Fibroblast of lung (primary cell): ENCODE data around the gene SLC6A8. TPM values are rescaled to one million over a fixed set of nuclear protein-coding genes. Genes with fewer than 3 reads are reported as not detected.

ENCODE experiments used
- DNase-seq, 2 donors: peaks; one replicate each; pipeline versions ENCODE4 v3.0.0 to v3.0.0-alpha.2; 2010; ENCODE audit warnings: low read depth in 2 of 2
- H2AFZ ChIP-seq: 2 replicates; pipeline ENCODE4 v1.5.1; 2012; ENCODE audit warnings: low read length, control low read depth, inconsistent platforms
- H3K27ac ChIP-seq: 2 replicates; pipeline ENCODE4 v1.5.1; 2011; ENCODE audit warnings: low read length, control low read depth; ENCODE audit not compliant: insufficient read depth
- H3K27me3 ChIP-seq: 2 replicates; pipeline ENCODE4 v1.5.1; 2011; ENCODE audit warnings: mild to moderate bottlenecking, low read length; ENCODE audit not compliant: control insufficient read depth, insufficient read depth
- H3K36me3 ChIP-seq: 2 replicates; pipeline ENCODE4 v1.5.1; 2011; ENCODE audit warnings: low read length; ENCODE audit not compliant: control insufficient read depth, insufficient read depth
- H3K4me1 ChIP-seq: 2 replicates; pipeline ENCODE4 v1.5.1; 2011; ENCODE audit warnings: low read length; ENCODE audit not compliant: control insufficient read depth, insufficient read depth; ENCODE audit errors: extremely low read depth
- H3K4me2 ChIP-seq: 2 replicates; pipeline ENCODE4 v1.5.1; 2011; ENCODE audit warnings: low read length, control low read depth; ENCODE audit not compliant: insufficient read depth; ENCODE audit errors: extremely low read depth
- H3K4me3 ChIP-seq, 4 experiments: fragments of 200-600 bp in 1 of 4; sonication (generic) in 1 of 4; replicated peaks in 1 of 4; 2 replicates each; pipeline ENCODE4 v1.5.1; 2011 to 2016; ENCODE audit warnings: low read length in 4 of 4, low read depth in 3 of 4, mild to moderate bottlenecking in 3 of 4, control low read depth in 2 of 4, inconsistent platforms in 1 of 4, mixed read lengths in 1 of 4; ENCODE audit not compliant: insufficient read depth in 1 of 4; ENCODE audit errors: control extremely low read depth in 1 of 4
- H3K79me2 ChIP-seq: 2 replicates; pipeline ENCODE4 v1.5.1; 2012; ENCODE audit warnings: mild to moderate bottlenecking, low read length, inconsistent platforms; ENCODE audit not compliant: control insufficient read depth, insufficient read depth
- H3K9ac ChIP-seq: 2 replicates; pipeline ENCODE4 v1.5.1; 2011; ENCODE audit warnings: mild to moderate bottlenecking, low read length, control low read depth; ENCODE audit not compliant: insufficient read depth
- H3K9me3 ChIP-seq: 2 replicates; pipeline ENCODE4 v1.5.1; 2012; ENCODE audit warnings: low read depth, low read length; ENCODE audit not compliant: control insufficient read depth, insufficient read depth
- H4K20me1 ChIP-seq: 2 replicates; pipeline ENCODE4 v1.5.1; 2011; ENCODE audit warnings: low read length; ENCODE audit not compliant: control insufficient read depth, insufficient read depth; ENCODE audit errors: extremely low read depth
- EZH2 ChIP-seq: IDR thresholded peaks from 2 replicates; pipeline ENCODE4 v1.5.1; 2012; ENCODE audit warnings: low read length, control low read depth, mild to moderate bottlenecking; ENCODE audit errors: missing control alignments
- polyA plus RNA-seq, 2 donors: library from polyadenylated mRNA; depleted of rRNA in 1 of 2; stranded (reverse) in 1 of 2; unstranded in 1 of 2; fragments of >200 nt; gene quantifications; 2 replicates each; pipeline ENCODE4 v1.2.1, GENCODE V29; 2011 to 2012; ENCODE audit warnings: missing spikeins in 1 of 2
- total RNA-seq: library from RNA; depleted of rRNA; stranded (reverse); fragments of >200 nt; gene quantifications from 2 replicates; pipeline ENCODE4 v1.2.1, GENCODE V29; 2014
- TF ChIP-seq, protein P1 (sequence below), 2 donors: IDR thresholded peaks in 1 of 2; conservative IDR thresholded peaks in 1 of 2; 1 replicate in 1 of 2; 2 replicates in 1 of 2; pipeline ENCODE4 v1.5.1; 2011 to 2012; ENCODE audit warnings: low read length in 2 of 2, control low read depth in 1 of 2, inconsistent platforms in 1 of 2, low read depth in 1 of 2, mild to moderate bottlenecking in 1 of 2

SLC6A8 gene
- total and polyA plus RNA-seq, 2 donors (not counting 1 experiment from before 2014, with no cell fraction given) = 7.7 to 11.1 TPM

- H3K27me3 ChIP-seq = no peaks in the 10 kb centered on the region
- no peaks in the 10 kb centered on the region for H3K9me3 ChIP-seq
- H3K36me3 ChIP-seq = peaks cover 4% of the 10 kb centered on the region
- H3K4me2 ChIP-seq = peak overlapping the region; percentile 87
- peak overlapping the region; percentile 61 for H3K9ac ChIP-seq
- H4K20me1 ChIP-seq = no peaks in the 10 kb centered on the region
- peak overlapping the region; percentile 59 to 70 (median 66) for H3K4me3 ChIP-seq
- H3K79me2 ChIP-seq = peaks cover 14% of the 10 kb centered on the region
- DNase-seq = peak; percentile 39 to 41
- H3K27ac ChIP-seq = peak overlapping the region; percentile 62
- TF ChIP-seq, protein P1, sequence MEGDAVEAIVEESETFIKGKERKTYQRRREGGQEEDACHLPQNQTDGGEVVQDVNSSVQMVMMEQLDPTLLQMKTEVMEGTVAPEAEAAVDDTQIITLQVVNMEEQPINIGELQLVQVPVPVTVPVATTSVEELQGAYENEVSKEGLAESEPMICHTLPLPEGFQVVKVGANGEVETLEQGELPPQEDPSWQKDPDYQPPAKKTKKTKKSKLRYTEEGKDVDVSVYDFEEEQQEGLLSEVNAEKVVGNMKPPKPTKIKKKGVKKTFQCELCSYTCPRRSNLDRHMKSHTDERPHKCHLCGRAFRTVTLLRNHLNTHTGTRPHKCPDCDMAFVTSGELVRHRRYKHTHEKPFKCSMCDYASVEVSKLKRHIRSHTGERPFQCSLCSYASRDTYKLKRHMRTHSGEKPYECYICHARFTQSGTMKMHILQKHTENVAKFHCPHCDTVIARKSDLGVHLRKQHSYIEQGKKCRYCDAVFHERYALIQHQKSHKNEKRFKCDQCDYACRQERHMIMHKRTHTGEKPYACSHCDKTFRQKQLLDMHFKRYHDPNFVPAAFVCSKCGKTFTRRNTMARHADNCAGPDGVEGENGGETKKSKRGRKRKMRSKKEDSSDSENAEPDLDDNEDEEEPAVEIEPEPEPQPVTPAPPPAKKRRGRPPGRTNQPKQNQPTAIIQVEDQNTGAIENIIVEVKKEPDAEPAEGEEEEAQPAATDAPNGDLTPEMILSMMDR (conservative IDR thresholded peaks at IDR 0.05 in 1 of 2, IDR thresholded peaks at IDR 0.05 in 1 of 2; ENCODE audit: low read depth in 1 of 2, low read length in 2 of 2) = peak; percentile 27 to 38
- no peak for TF ChIP-seq EZH2
- no peak overlapping the region for H2AFZ ChIP-seq
- peaks cover 10% of the 10 kb centered on the region for H3K4me1 ChIP-seq
Observed at GRCh38 chrX:153723351-153724251, 35.9 kb downstream of the SLC6A8 start.

GRCh38 chrX:153724252-153725038 lies 36.7 kb downstream of the SLC6A8 start, which contains the start of the genes ABCD1 and BCAP31:
ABCD1 (plus strand) TSS chrX:153724856; CDS start chrX:153725267, 411 bp downstream.
BCAP31 (minus strand) TSS chrX:153724387; CDS start chrX:153723244, 1,143 bp downstream.
- H3K27me3 ChIP-seq = no peaks in the 10 kb centered on the region
- H3K9ac ChIP-seq = peak within 1 kb of the TSS; percentile 61
- no peak within 1 kb of the TSS for H2AFZ ChIP-seq
- H3K27ac ChIP-seq = peak within 1 kb of the TSS; percentile 62
- H3K4me1 ChIP-seq = peaks cover 10% of the 10 kb centered on the region
- H4K20me1 ChIP-seq = no peaks in the 10 kb centered on the region
- TF ChIP-seq EZH2 = no peak
- TF ChIP-seq, protein P1 (conservative IDR thresholded peaks at IDR 0.05 in 1 of 2, IDR thresholded peaks at IDR 0.05 in 1 of 2; ENCODE audit: low read depth in 1 of 2, low read length in 2 of 2) = no peak
- peaks cover 2% of the 10 kb centered on the region for H3K36me3 ChIP-seq
- H3K79me2 ChIP-seq = peaks cover 14% of the 10 kb centered on the region
- H3K9me3 ChIP-seq = no peaks in the 10 kb centered on the region
- DNase-seq = peak; percentile 77 to 86
- H3K4me2 ChIP-seq = peak within 1 kb of the TSS; percentile 87
- peak within 1 kb of the TSS; percentile 59 to 70 (median 66) for H3K4me3 ChIP-seq
